Stimulated activated CD4-positive, alpha-beta T cell treated with anti-CD3 and anti-CD28 coated beads, TNF-alpha, amount 100 ng/mL, for 1 hour (primary cell): ENCODE measurements around the gene MEGF6.
"Not testable (repeated sequence)": the region's sequence is repeated elsewhere in the genome, so short reads cannot be mapped to it uniquely, and the experiment has no call there.

Experiments
- DNase-seq, 3 donors: peaks; one replicate each; pipeline ENCODE4 v3.0.0-alpha.2; 2020; ENCODE audit warnings: low read depth in 3 of 3, low spot score in 1 of 3

Gene MEGF6

GRCh38 chr1:3577711-3578432, 33.4 kb downstream of the MEGF6 start:
- no peak for DNase-seq

GRCh38 chr1:3577300-3577699, 34.0 kb downstream of the MEGF6 start:
- DNase-seq: no peak

DNA sequence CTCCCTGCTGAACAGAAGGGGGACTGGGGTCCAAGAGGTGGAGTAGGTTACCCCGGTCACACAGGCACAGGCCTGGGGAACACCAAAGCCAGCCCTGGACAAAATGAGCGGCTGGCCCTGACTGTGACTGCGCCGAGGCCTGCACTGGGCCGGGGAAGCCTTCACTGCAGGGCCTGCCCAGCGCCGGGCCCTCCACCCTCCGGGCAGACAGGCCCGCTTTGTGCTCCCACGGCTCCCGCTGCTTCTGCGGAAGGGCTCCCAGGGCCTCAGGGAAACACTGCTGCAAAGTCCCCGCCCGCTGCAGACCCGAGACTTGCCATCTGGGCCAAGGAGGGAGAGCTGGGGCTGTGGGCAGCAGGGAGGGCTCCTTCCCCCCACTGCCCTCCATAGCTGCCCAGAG, 35.3 kb downstream of the MEGF6 start:
- DNase-seq: no peak

GRCh38 chr1:3575515-3575914, 35.8 kb downstream of the MEGF6 start:
- not testable (repeated sequence) for DNase-seq

GRCh38 chr1:3573500-3573899, 37.8 kb downstream of the MEGF6 start:
- DNase-seq: no peak

DNA sequence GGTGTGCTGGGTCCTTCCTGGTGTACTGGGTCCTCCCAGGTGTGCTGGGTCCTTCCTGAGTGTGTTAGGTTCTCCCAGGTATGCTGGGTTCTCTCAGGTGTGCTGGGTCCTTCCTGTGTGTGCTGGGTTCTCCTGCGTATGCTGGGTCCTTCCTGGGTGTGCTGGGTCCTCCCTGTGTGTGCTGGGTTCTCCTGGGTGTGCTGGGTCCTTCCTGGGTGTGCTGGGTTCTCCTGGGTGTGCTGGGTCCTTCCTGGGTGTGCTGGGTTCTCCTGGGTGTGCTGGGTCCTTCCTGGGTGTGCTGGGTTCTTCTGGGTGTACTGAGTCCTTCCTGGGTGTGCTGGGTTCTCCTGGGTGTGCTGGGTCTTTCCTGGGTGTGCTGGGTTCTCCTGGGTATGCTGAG, 38.7 kb downstream of the MEGF6 start:
- DNase-seq: not testable (repeated sequence)

GRCh38 chr1:3571263-3571662, 40.0 kb downstream of the MEGF6 start:
- DNase-seq: no peak

GRCh38 chr1:3570066-3570986, 41.0 kb downstream of the MEGF6 start:
- no peak for DNase-seq

GRCh38 chr1:3569436-3569835, 41.9 kb downstream of the MEGF6 start:
- no peak for DNase-seq

GRCh38 chr1:3568815-3569435, 42.4 kb downstream of the MEGF6 start:
- no peak for DNase-seq

- DNase-seq: no peak
Observed at GRCh38 chr1:3566951-3567804, 44.1 kb downstream of the MEGF6 start.

- DNase-seq: no peak
Observed at GRCh38 chr1:3566003-3566885, 45.1 kb downstream of the MEGF6 start.

DNA sequence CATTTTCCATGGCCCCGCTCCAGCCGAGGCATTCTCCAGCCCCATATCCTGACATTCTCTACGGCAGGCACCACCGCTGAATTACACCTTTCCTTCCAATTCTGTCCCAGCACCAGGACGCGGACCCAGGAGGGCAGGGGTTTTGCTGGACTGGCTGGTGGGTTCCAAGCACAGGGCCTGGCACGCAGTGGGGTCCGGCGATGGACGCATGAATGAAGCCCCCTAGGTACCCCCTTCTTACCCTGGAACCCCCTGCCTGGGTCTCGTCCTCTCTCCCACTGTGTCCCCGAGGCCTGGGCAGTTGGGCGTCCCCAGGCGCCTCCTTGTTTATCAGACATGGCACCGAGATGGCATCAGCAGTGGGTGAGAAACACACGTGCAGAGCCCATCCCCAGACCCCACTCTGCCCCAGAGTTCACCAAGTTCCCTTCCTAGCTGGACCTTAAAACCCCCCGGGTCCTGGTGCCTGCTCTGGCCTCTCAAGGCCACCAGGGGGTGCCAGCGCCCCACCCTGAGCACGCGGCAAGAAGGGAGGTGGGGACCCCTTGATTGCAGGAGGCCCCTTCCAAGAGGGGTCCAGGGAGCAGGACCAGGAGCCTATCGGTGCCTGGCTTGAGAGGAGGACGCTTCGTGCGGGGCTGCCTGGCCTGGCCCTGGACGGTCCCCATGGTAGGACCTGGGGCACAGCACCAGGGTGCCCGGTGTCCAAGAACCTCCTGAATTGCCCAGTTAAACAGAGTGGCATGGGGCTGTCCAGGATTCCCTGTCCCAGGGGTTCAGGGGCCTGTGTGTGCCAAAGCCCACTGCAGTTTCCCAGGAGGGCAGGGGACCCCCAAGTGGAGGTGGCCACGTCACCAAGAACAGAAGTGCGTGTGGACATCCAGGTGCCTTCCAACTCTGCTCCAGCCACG, 46.1 kb downstream of the MEGF6 start:
- peak in 1 of 3 donors; percentile 27 for DNase-seq

DNA sequence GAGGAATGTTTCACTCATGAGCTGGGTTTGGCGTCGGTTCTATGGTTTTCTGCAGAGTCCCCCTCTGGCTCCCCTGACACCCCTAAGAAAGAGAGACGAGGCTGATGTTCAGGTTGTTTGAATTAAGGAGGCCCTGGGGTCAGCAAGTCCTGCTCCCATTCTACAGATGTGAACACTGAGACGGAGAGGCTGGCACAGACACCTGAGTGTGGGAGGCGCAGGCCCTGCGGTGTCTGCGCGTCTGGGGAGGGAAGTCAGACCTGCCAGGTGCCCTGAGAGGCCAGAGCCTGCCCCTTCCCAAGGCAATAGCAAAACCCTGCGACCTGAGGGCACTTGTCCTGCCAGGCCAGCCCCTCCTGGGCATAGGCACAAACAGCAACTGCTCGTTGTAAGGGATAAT, 47.7 kb downstream of the MEGF6 start:
- no peak for DNase-seq

DNA sequence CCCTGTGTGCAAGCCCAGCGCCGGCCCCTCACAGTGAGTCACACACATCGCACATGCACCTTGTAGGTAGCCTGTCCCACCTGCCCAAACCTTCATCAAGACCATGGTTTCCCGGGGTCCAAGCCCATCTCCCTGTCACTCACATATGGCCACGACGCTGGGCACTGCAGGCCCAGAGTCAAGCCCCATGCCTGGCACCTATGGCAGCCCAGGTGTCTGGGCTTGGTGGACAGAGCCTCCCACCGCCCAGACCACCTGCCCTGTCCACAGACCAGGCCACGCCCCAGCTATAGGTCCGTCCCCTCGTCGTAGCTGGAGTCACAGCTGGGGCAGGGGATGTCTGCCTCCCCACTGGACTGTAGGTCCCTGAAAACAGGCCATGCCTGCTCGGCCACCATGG, 48.2 kb downstream of the MEGF6 start:
- DNase-seq: no peak

DNA sequence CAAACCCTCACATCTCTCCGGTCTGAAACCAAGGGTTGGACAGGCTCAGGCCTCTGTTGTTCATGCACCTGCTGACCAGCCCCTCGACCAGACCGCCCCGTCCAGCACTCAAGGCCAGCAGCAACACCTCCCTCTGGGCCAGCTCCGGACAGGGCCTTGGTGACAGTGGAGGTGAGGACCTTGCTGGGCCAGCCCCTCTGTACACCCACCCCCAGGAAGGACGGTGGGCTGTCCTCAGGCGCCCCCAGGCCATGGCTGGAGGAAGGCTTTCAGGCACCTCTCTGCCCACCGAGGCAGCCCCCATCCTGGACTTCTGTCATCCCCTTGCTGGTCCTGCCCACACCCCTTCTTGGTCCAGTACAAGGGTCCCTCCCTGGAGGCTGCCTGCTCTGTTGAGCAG, 48.6 kb downstream of the MEGF6 start:
- no peak for DNase-seq

DNA sequence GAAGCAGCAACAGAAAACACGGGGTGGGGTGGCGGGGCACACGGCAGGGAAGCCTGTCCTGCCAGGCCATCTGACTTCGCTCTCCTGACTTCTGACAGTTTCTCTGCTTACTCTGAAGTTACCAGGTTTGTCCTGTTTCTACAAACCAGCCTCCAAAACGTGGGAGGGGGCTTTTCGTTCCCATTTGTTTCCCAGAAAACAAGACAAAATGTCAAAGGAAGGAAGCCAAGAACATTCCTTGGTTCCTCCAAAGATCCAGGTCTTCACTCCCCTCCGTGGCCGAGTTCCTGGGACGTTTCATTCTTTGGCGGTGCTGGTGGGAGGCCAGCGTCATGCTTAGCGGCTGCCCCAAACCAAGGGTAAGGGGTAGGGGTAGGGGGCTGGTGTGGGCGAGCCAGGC, 49.6 kb downstream of the MEGF6 start:
- no peak for DNase-seq

DNA sequence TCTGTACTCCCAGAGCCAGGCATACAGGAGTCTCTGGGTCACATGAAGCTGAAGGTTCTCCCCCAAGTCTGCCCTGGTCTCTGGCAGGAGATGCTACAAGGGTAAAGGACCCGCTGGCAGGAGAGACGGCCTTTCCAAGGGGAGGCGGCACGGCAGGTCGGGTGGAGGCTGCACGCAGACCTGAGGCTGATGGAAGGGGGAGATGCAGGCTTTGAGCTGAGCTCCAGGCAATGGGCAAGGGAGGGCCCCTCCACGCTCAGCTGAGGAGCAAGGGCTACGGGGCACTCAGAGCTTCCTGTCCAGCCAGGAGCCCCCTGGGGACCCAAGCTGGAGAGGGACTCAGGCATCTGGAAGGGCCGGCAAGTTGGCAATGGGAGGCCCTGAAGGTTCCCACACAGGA, 50.3 kb downstream of the MEGF6 start:
- DNase-seq: no peak

GRCh38 chr1:3560251-3560871, 50.9 kb downstream of the MEGF6 start:
- DNase-seq: no peak
